ENCODE data around the gene POU2F1. TPM values are rescaled to one million over a fixed set of nuclear protein-coding genes. Genes with fewer than 3 reads are reported as not detected.

The POU2F1 gene
- total RNA-seq, 1 donor from 2014 or later = 20.2 TPM

DNA sequence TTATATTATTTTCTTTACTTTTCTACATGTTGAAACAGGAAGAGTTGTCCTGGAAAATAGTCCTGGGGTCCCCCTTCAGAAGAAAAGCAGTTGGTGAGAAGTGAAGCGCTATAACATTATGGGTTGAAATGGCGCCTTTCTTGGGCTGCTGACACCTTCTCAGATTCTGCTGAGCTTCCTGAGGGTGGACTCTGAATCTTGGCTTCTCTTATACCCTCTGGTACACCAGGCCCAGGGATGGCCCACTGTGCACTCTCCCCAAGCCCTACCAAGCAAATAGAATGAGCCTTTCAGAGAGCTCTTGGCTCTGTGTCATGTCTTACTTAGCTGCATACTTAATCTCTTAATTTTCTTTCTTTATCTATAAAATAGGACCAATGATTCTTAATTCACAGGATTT lies 255.4 kb downstream of the POU2F1 start:
- Mint-ChIP-seq H3K4me3 (no peak overlapping the region), H3K27ac (no peak overlapping the region), H3K9me3 (no peaks in the 10 kb centered on the region), H3K4me1 (ENCODE audit: low read depth) (peaks cover 81% of the 10 kb centered on the region), H3K27me3 (ENCODE audit: insufficient read depth) (no peaks in the 10 kb centered on the region), H3K36me3 (ENCODE audit: low read depth) (peaks cover 50% of the 10 kb centered on the region)
- no peak for DNase-seq (ENCODE audit: low spot score)
- intact Hi-C loops (cut with micrococcal nuclease) = no loop called here

Other genes starting within 250 kb of the POU2F1 start
- gene ILDR2, start 245.3 kb upstream of the POU2F1 start, total RNA-seq = 11.3 and 14.4 TPM in 2 replicates
- not detected in 2 replicates for gene MAEL, start 231.6 kb upstream of the POU2F1 start, total RNA-seq
- gene GPA33, start 130.5 kb upstream of the POU2F1 start, total RNA-seq = 0.07 and 0.08 TPM in 2 replicates
- gene STYXL2, start 126.8 kb upstream of the POU2F1 start, total RNA-seq = not detected in 2 replicates